Measurements from ENCODE around the gene ITPR1.

The ITPR1 gene

DNA sequence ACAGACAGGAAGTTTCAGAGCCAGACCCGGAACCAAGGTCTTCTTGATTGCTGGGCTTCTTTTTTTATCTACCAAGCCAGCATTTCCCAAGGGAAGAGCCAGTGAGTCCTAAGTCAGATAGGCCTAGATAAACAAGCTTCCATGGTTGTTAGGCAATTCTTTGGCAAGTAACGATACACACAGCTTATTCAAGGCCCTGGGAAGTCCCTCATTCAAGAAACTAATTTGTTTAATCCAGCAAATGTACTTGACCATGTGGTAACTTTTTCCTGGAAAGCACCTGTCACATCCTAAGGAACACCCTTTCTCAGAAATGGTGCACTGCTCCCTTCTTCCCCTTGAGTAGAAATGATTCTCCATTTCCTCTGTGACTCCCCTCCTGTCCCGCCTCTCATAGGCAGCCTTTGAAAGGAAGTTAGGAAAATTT, 209.9 kb downstream of the ITPR1 start:
- no peak overlapping the region for H3K4me3 ChIP-seq (replicated peaks; ENCODE audit: insufficient read depth, low read length)
- H3K27ac ChIP-seq (replicated peaks), result no peak overlapping the region
- TF ChIP-seq, protein P1, sequence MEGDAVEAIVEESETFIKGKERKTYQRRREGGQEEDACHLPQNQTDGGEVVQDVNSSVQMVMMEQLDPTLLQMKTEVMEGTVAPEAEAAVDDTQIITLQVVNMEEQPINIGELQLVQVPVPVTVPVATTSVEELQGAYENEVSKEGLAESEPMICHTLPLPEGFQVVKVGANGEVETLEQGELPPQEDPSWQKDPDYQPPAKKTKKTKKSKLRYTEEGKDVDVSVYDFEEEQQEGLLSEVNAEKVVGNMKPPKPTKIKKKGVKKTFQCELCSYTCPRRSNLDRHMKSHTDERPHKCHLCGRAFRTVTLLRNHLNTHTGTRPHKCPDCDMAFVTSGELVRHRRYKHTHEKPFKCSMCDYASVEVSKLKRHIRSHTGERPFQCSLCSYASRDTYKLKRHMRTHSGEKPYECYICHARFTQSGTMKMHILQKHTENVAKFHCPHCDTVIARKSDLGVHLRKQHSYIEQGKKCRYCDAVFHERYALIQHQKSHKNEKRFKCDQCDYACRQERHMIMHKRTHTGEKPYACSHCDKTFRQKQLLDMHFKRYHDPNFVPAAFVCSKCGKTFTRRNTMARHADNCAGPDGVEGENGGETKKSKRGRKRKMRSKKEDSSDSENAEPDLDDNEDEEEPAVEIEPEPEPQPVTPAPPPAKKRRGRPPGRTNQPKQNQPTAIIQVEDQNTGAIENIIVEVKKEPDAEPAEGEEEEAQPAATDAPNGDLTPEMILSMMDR (IDR thresholded peaks at IDR 0.05; ENCODE audit: insufficient read depth, low read length), result no peak
- TF ChIP-seq GABPA (IDR thresholded peaks at IDR 0.05; ENCODE audit: low read depth) (no peak), SPI1 (IDR thresholded peaks at IDR 0.05; ENCODE audit: borderline replicate concordance, low read depth) (no peak), POLR2AphosphoS5 (IDR thresholded peaks at IDR 0.05; ENCODE audit: low read depth) (no peak)
- TF ChIP-seq, protein P2, sequence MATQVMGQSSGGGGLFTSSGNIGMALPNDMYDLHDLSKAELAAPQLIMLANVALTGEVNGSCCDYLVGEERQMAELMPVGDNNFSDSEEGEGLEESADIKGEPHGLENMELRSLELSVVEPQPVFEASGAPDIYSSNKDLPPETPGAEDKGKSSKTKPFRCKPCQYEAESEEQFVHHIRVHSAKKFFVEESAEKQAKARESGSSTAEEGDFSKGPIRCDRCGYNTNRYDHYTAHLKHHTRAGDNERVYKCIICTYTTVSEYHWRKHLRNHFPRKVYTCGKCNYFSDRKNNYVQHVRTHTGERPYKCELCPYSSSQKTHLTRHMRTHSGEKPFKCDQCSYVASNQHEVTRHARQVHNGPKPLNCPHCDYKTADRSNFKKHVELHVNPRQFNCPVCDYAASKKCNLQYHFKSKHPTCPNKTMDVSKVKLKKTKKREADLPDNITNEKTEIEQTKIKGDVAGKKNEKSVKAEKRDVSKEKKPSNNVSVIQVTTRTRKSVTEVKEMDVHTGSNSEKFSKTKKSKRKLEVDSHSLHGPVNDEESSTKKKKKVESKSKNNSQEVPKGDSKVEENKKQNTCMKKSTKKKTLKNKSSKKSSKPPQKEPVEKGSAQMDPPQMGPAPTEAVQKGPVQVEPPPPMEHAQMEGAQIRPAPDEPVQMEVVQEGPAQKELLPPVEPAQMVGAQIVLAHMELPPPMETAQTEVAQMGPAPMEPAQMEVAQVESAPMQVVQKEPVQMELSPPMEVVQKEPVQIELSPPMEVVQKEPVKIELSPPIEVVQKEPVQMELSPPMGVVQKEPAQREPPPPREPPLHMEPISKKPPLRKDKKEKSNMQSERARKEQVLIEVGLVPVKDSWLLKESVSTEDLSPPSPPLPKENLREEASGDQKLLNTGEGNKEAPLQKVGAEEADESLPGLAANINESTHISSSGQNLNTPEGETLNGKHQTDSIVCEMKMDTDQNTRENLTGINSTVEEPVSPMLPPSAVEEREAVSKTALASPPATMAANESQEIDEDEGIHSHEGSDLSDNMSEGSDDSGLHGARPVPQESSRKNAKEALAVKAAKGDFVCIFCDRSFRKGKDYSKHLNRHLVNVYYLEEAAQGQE (IDR thresholded peaks at IDR 0.05; ENCODE audit: insufficient replicate concordance, low read depth), result no peak
- H3K27me3 ChIP-seq (ENCODE audit: insufficient read depth, poor library complexity, severe bottlenecking), result no peaks in the 10 kb centered on the region
- no peak for DNase-seq (ENCODE audit: low read depth in 1 of 2, low spot score in 1 of 2)

DNA sequence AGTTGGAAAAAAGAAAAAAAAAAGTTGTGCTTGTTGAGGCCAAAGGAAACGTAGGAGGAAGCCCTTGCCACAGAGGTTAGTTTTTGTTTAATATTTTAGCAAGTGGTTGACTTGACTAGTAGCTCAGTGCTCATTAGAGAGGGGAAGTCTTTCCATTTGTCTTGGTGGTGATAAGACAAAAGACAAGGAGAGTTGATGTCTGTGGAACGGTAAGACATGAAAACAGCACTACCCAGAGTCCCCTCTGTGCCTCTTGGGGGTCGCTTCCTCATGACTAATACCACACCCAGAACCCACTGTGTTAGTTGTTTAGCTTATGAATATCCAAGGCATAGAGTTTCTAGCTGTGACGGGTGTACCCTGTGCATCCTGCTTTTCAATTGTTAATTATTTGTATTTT, 211.4 kb downstream of the ITPR1 start:
- Histone ChIP-seq H3K27me3 (ENCODE audit: insufficient read depth, poor library complexity, severe bottlenecking) (no peaks in the 10 kb centered on the region), H3K4me3 (replicated peaks; ENCODE audit: insufficient read depth, low read length) (no peak overlapping the region), H3K27ac (replicated peaks) (no peak overlapping the region)
- no peak for DNase-seq (ENCODE audit: low read depth in 1 of 2, low spot score in 1 of 2)
- no peak for TF ChIP-seq SPI1 (IDR thresholded peaks at IDR 0.05; ENCODE audit: borderline replicate concordance, low read depth)
- TF ChIP-seq, protein P1 (IDR thresholded peaks at IDR 0.05; ENCODE audit: insufficient read depth, low read length), result no peak
- no peak for TF ChIP-seq POLR2AphosphoS5 (IDR thresholded peaks at IDR 0.05; ENCODE audit: low read depth)
- TF ChIP-seq, protein P2 (IDR thresholded peaks at IDR 0.05; ENCODE audit: insufficient replicate concordance, low read depth), result no peak
- no peak for TF ChIP-seq GABPA (IDR thresholded peaks at IDR 0.05; ENCODE audit: low read depth)

DNA sequence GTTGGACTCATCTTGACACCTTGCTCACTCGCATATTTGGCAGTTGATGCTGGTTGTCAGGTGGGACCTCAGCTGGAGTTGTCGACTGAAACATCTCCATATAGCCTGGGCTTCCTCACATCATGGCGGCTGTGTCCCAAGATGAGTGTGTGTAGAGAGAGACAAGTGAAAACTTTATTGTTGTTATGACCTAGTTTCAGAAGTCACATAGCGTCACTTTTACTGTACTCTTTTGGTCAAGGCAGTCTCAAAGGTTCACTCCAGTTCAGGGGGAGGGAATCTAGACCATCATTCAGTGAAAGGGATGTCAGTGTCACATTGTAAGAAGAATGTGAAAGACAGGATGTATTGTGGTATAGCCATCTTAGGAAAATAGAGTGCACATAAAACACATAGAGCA, 214.2 kb downstream of the ITPR1 start:
- TF ChIP-seq, protein P1 (IDR thresholded peaks at IDR 0.05; ENCODE audit: insufficient read depth, low read length), result no peak
- TF ChIP-seq, protein P2 (IDR thresholded peaks at IDR 0.05; ENCODE audit: insufficient replicate concordance, low read depth), result no peak
- no peak for TF ChIP-seq POLR2AphosphoS5 (IDR thresholded peaks at IDR 0.05; ENCODE audit: low read depth)
- TF ChIP-seq GABPA (IDR thresholded peaks at IDR 0.05; ENCODE audit: low read depth), result no peak
- no peak for DNase-seq (ENCODE audit: low read depth in 1 of 2, low spot score in 1 of 2)
- Histone ChIP-seq H3K4me3 (replicated peaks; ENCODE audit: insufficient read depth, low read length) (no peak overlapping the region), H3K27me3 (ENCODE audit: insufficient read depth, poor library complexity, severe bottlenecking) (no peaks in the 10 kb centered on the region), H3K27ac (replicated peaks) (no peak overlapping the region)

All from HL-60 (cell line).